GM10248 (cell line): ENCODE data around the gene HEPACAM2.

ENCODE experiments used
- CTCF ChIA-PET: fragments of 300-600 bp; sonication (Branson Sonifier 250); formaldehyde crosslinking; extraction: SDS; loops from one replicate; lab custom pipeline; 2021; ENCODE audit warnings: antibody characterized with exemption; lab: Yijun Ruan, JAX
- POLR2A ChIA-PET: fragments of 350-650 bp; sonication (Branson Sonifier 250); formaldehyde crosslinking; extraction: SDS; loops from one replicate; lab custom pipeline; 2020; ENCODE audit warnings: antibody characterized with exemption; lab: Yijun Ruan, JAX
- DNase-seq: peaks from one replicate; pipeline ENCODE4 v3.0.0; 2012; ENCODE audit errors: extremely low spot score
- TF ChIP-seq, protein P1 (sequence below): IDR thresholded peaks from 2 replicates; pipeline ENCODE4 v1.5.1; 2012; ENCODE audit warnings: mild to moderate bottlenecking, low read depth; ENCODE audit errors: extremely low read depth, missing control alignments, control extremely low read depth

HEPACAM2 gene

DNA sequence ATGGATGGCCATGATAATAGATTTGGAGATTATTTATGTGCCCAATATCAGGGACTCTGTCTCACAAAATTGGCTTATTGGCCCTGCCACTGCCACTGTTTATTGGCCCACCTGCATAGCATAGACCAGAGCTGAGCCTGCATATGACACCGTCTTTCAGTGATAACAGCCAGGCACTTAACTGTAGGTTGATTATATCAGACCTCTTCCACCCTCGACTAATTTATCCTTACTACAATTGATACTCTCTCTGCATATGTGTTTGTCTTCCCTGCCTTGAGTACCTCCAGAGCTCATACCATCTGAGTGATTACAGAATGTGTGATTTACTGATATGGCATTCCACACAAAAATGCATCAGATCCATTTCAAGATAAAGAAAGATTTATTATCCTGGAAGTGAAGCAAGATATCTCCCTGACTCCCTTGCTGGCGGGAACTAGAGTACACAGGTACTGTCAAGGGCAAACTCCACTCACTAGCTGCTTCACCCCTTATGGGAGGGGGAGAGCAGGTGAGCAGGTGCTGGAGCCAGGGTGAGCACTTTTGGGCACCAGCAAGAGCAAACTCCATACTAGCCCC lies 65.0 kb downstream of the HEPACAM2 start:
- ChIA-PET CTCF (interaction anchor here (1.7 kb wide), 1 partner anchor 9 kb away, joined by 5 read pairs; no protein-coding TSS in a partner anchor), POLR2A (no interaction called here)
- TF ChIP-seq, protein P1, sequence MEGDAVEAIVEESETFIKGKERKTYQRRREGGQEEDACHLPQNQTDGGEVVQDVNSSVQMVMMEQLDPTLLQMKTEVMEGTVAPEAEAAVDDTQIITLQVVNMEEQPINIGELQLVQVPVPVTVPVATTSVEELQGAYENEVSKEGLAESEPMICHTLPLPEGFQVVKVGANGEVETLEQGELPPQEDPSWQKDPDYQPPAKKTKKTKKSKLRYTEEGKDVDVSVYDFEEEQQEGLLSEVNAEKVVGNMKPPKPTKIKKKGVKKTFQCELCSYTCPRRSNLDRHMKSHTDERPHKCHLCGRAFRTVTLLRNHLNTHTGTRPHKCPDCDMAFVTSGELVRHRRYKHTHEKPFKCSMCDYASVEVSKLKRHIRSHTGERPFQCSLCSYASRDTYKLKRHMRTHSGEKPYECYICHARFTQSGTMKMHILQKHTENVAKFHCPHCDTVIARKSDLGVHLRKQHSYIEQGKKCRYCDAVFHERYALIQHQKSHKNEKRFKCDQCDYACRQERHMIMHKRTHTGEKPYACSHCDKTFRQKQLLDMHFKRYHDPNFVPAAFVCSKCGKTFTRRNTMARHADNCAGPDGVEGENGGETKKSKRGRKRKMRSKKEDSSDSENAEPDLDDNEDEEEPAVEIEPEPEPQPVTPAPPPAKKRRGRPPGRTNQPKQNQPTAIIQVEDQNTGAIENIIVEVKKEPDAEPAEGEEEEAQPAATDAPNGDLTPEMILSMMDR, result no peak
- no peak for DNase-seq

- DNase-seq, result no peak
- TF ChIP-seq, protein P1, result no peak
- CTCF ChIA-PET, result interaction anchor here (1.7 kb wide), 1 partner anchor 9 kb away, joined by 5 read pairs; no protein-coding TSS in a partner anchor
- POLR2A ChIA-PET, result no interaction called here
These were observed 65.9 kb downstream of the HEPACAM2 start for GRCh38 chr7:93160410-93160809.

DNA sequence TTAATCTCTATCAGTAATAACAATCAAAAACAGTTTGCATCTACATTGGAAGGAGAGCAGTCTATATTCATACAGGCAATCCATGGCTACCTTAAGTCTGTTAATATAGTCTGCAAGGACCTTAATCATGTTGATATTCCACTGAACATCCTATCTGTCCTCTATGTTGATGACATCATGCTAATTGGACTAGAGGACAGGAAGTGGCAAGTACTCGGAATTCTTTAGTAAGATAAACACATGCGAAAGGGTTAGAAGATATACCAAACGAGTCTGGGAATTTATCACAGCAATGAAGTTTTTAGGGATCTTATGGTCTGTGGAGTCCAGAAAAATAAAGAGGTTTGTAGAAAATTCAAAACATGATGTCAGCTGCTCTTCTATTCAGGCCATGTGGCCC lies 66.8 kb downstream of the HEPACAM2 start:
- DNase-seq, result no peak
- CTCF ChIA-PET, result interaction anchor here (1.0 kb wide), 1 partner anchor 27 kb away, joined by 3 read pairs; no protein-coding TSS in a partner anchor
- POLR2A ChIA-PET, result no interaction called here
- TF ChIP-seq, protein P1, result no peak

- TF ChIP-seq, protein P1, result no peak
- CTCF ChIA-PET, result interaction anchor here (1.1 to 1.8 kb wide), 3 partner anchors 13 to 28 kb away, joined by 3 to 4 read pairs (median 4); no protein-coding TSS in a partner anchor
- POLR2A ChIA-PET, result no interaction called here
- no peak for DNase-seq
These were observed 69.4 kb downstream of the HEPACAM2 start for GRCh38 chr7:93156884-93157283.

- CTCF ChIA-PET, result interaction anchor here (0.9 to 1.3 kb wide), 2 partner anchors 21 to 73 kb away, joined by 3 read pairs; no protein-coding TSS in a partner anchor
- POLR2A ChIA-PET, result no interaction called here
These were observed 76.0 kb downstream of the HEPACAM2 start for GRCh38 chr7:93150200-93150835.

DNA sequence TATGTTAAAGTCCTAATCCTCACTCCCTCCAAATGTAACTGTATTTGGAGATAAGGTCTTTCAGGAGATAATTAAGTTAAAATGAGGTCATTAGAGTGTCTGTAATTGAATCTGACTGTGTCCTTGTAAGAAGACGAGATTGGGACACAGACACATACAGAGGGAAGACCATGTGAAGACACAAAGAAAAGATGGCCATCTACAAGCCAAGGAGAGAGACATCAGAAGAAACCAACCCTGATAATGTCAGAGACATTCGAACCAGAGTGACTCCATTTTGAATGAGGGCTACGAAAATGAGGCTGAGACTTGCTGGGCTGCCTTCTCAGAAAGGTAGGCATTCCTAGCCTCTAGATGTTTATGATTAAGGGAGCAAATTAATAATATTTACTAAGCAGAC lies 77.5 kb downstream of the HEPACAM2 start:
- CTCF ChIA-PET, result no interaction called here
- DNase-seq, result no peak

More at GRCh38 chr7:93150200-93150835, 76.0 kb downstream of the HEPACAM2 start:
- no peak for DNase-seq
- TF ChIP-seq, protein P1, result no peak

More for the DNA sequence above, 77.5 kb downstream of the HEPACAM2 start:
- TF ChIP-seq, protein P1, result no peak
- POLR2A ChIA-PET, result no interaction called here
